WTC11 (cell line): ENCODE results near the gene GALK2. TPM values are rescaled to one million over a fixed set of nuclear protein-coding genes. Genes with fewer than 3 reads are reported as not detected.

Experiments used
- ATAC-seq: fragments of 200-7000 bp; cut with Tn5 transposase; 2 replicates; pipeline ENCODE4 v1.10.0; 2021; ENCODE audit warnings: mild to moderate bottlenecking, moderate library complexity
- CTCF ChIA-PET: fragments of 300-600 bp; sonication (Branson Sonifier 250); formaldehyde crosslinking; loops from one replicate; lab custom pipeline; 2021; ENCODE audit warnings: antibody characterized with exemption; lab: Charles Lee
- POLR2A ChIA-PET: fragments of 350-600 bp; sonication (Branson Sonifier 250); formaldehyde crosslinking; loops from one replicate; lab custom pipeline; 2021; ENCODE audit warnings: antibody characterized with exemption; lab: Charles Lee
- DNase-seq: peaks from one replicate; pipeline ENCODE4 v3.0.0; 2021; ENCODE audit warnings: low spot score
- H3K27ac Mint-ChIP-seq: 2 replicates; pipeline ENCODE4 v1.8.0; 2021; ENCODE audit warnings: mixed read lengths
- H3K27me3 Mint-ChIP-seq: 2 replicates; pipeline ENCODE4 v1.8.0; 2021; ENCODE audit warnings: low read depth, mild to moderate bottlenecking, moderate library complexity, mixed read lengths
- H3K36me3 Mint-ChIP-seq: 2 replicates; pipeline ENCODE4 v1.8.0; 2021; ENCODE audit warnings: mixed read lengths
- H3K4me1 Mint-ChIP-seq: 2 replicates; pipeline ENCODE4 v1.8.0; 2022; ENCODE audit warnings: mixed read lengths
- H3K4me3 Mint-ChIP-seq: 2 replicates; pipeline ENCODE4 v1.8.0; 2021; ENCODE audit warnings: mild to moderate bottlenecking, moderate library complexity, mixed read lengths
- H3K9me3 Mint-ChIP-seq: 2 replicates; pipeline ENCODE4 v1.8.0; 2021; ENCODE audit warnings: mixed read lengths
- AFF4 ChIP-seq: sonication (generic); formaldehyde crosslinking; IDR thresholded peaks from 2 replicates; pipeline ENCODE4 v1.8.1; 2023; ENCODE audit warnings: mild to moderate bottlenecking, missing genetic modification reagents, borderline replicate concordance
- ATF3 ChIP-seq: sonication (generic); formaldehyde crosslinking; conservative IDR thresholded peaks from 2 replicates; pipeline ENCODE4 v1.8.1; 2022; ENCODE audit warnings: mild to moderate bottlenecking, missing genetic modification reagents
- CDX4 ChIP-seq: fragments of 250-450 bp; sonication (Bioruptor Pico); IDR thresholded peaks from 2 replicates; pipeline ENCODE4 v1.9.0; 2021; ENCODE audit warnings: moderate library complexity, mild to moderate bottlenecking, inconsistent platforms, borderline replicate concordance
- CREB1 ChIP-seq: sonication (generic); formaldehyde crosslinking; IDR thresholded peaks from 2 replicates; pipeline ENCODE4 v1.8.0; 2023; ENCODE audit warnings: mild to moderate bottlenecking, missing genetic modification reagents
- E2F1 ChIP-seq: sonication (generic); formaldehyde crosslinking; IDR thresholded peaks from 2 replicates; pipeline ENCODE4 v1.8.0; 2022; ENCODE audit warnings: mild to moderate bottlenecking, missing genetic modification reagents
- ETV6 ChIP-seq: sonication (generic); formaldehyde crosslinking; IDR thresholded peaks from 2 replicates; pipeline ENCODE4 v1.8.1; 2022; ENCODE audit warnings: mild to moderate bottlenecking, missing genetic modification reagents
- FOXJ3 ChIP-seq: sonication (generic); formaldehyde crosslinking; IDR thresholded peaks from 2 replicates; pipeline ENCODE4 v1.9.0; 2021; ENCODE audit warnings: missing genetic modification reagents, mild to moderate bottlenecking, borderline replicate concordance
- TEAD1 ChIP-seq: sonication (generic); formaldehyde crosslinking; IDR thresholded peaks from 2 replicates; pipeline ENCODE4 v1.8.0; 2022; ENCODE audit warnings: mild to moderate bottlenecking, missing genetic modification reagents
- TEAD4 ChIP-seq: sonication (generic); formaldehyde crosslinking; IDR thresholded peaks from 2 replicates; pipeline ENCODE4 v1.8.0; 2022; ENCODE audit warnings: mild to moderate bottlenecking, missing genetic modification reagents
- ZBTB21 ChIP-seq: sonication (generic); formaldehyde crosslinking; IDR thresholded peaks from 2 replicates; pipeline ENCODE4 v1.8.1; 2023; ENCODE audit warnings: mild to moderate bottlenecking, missing genetic modification reagents, borderline replicate concordance
- ZMAT4 ChIP-seq: fragments of 250-450 bp; sonication (Bioruptor Pico); IDR thresholded peaks from 2 replicates; pipeline ENCODE4 v1.9.0; 2021; ENCODE audit warnings: mild to moderate bottlenecking
- ZNF423 ChIP-seq: fragments of 250-450 bp; sonication (Bioruptor Pico); IDR thresholded peaks from 2 replicates; pipeline ENCODE4 v2.1.2; 2022; ENCODE audit warnings: mild to moderate bottlenecking, moderate library complexity
- total RNA-seq: library from RNA; stranded (reverse); gene quantifications from 3 replicates; pipeline ENCODE4 v1.2.3, GENCODE V29; 2021

GALK2 gene
- total RNA-seq, 1 experiment from 2014 or later, result 16.9 TPM

GRCh38 chr15:49323207-49323606 is 153.2 kb downstream of the GALK2 start (continued):
- no peak for TF ChIP-seq FOXJ3
- TF ChIP-seq ZBTB21 (CRISPR knock-in tag), result no peak
- TF ChIP-seq AFF4, result no peak
- TF ChIP-seq CREB1 (CRISPR knock-in tag), result no peak

- Mint-ChIP-seq H3K36me3 (no peaks in the 10 kb centered on the region), H3K9me3 (no peaks in the 10 kb centered on the region), H3K4me1 (peaks cover 68% of the 10 kb centered on the region), H3K27ac (peak overlapping the region; percentile 99), H3K4me3 (no peak overlapping the region), H3K27me3 (no peaks in the 10 kb centered on the region)
- POLR2A ChIA-PET, result interaction anchor here (0.7 kb wide), 1 partner anchor 880 kb away, joined by 4 read pairs; no protein-coding TSS in a partner anchor
- TF ChIP-seq ETV6 (CRISPR knock-in tag) (no peak), ZNF423 (CRISPR knock-in tag) (no peak)
- CTCF ChIA-PET, result interaction anchor here (1.0 kb wide), 1 partner anchor 549 kb away, joined by 3 read pairs; no protein-coding TSS in a partner anchor
- ATAC-seq (no peak), DNase-seq (no peak)
Measured at GRCh38 chr15:49327927-49328326, 157.9 kb downstream of the GALK2 start.

- TF ChIP-seq ZNF423 (CRISPR knock-in tag), result no peak
- TF ChIP-seq TEAD1, result peak; percentile 94; the same call in 1 of the 2 replicates
- TF ChIP-seq TEAD4, result peak; percentile 89
- TF ChIP-seq ATF3 (CRISPR knock-in tag), result no peak
- Mint-ChIP-seq H3K4me1 (peaks cover 58% of the 10 kb centered on the region), H3K27ac (peak overlapping the region; percentile 99)
Measured at GRCh38 chr15:49328941-49329340, 158.9 kb downstream of the GALK2 start.

GRCh38 chr15:49330166-49330565 is 160.1 kb downstream of the GALK2 start:
- ChIA-PET CTCF (no interaction called here), POLR2A (no interaction called here)
- DNase-seq (no peak), ATAC-seq (no peak)
- H3K4me3 Mint-ChIP-seq, result no peak overlapping the region
- no peaks in the 10 kb centered on the region for H3K9me3 Mint-ChIP-seq
- no peaks in the 10 kb centered on the region for H3K27me3 Mint-ChIP-seq
- peak overlapping the region; percentile 81 for H3K27ac Mint-ChIP-seq
- no peaks in the 10 kb centered on the region for H3K36me3 Mint-ChIP-seq
- H3K4me1 Mint-ChIP-seq, result peaks cover 48% of the 10 kb centered on the region
- TF ChIP-seq TEAD4 (no peak), CDX4 (CRISPR knock-in tag) (no peak), ZMAT4 (no peak), E2F1 (CRISPR knock-in tag) (no peak)

More at GRCh38 chr15:49328941-49329340, 158.9 kb downstream of the GALK2 start:
- Mint-ChIP-seq H3K9me3 (no peaks in the 10 kb centered on the region), H3K27me3 (no peaks in the 10 kb centered on the region), H3K4me3 (peak overlapping the region; percentile 44), H3K36me3 (no peaks in the 10 kb centered on the region)
- peak; percentile 90 for ATAC-seq
- ChIA-PET POLR2A (interaction anchor here (0.6 kb wide), 2 partner anchors 288 to 998 kb away, joined by 3 to 7 read pairs; partner anchors contain the start of gene DUT), CTCF (interaction anchor here (0.5 to 0.7 kb wide), 2 partner anchors 10 to 15 kb away, joined by 3 read pairs; no protein-coding TSS in a partner anchor)
- DNase-seq, result no peak
